ENCODE data around the gene ADAMTSL3. TPM values are rescaled to one million over a fixed set of nuclear protein-coding genes. Genes with fewer than 3 reads are reported as not detected.

Gene ADAMTSL3
- total RNA-seq, 1 experiment from 2014 or later, result 1.8 TPM

DNA sequence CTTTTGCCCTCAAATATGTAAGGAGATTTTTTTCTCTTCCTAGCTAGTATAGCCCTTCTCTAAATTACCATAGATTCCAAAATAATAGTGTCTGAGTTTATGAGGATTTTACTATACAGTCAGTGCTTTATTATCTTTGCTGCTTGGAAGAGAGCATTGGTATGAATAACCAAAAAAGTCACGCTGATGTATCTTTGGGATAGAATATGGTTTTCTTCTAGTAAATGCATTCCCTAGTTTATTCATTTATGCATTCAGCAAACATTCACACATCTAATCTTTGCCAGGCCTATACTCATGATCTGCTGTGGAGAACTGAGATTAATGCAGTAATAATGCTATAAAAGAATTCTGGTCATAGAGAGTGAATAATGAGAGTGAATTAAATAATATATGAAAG, 356.3 kb downstream of the ADAMTSL3 start:
- no peaks in the 10 kb centered on the region for H3K4me1 Mint-ChIP-seq
- H3K36me3 Mint-ChIP-seq, result no peaks in the 10 kb centered on the region
- ChIA-PET POLR2A (no interaction called here), CTCF (interaction anchor here (0.9 to 2.1 kb wide), 2 partner anchors 25 kb away, joined by 3 to 5 read pairs; no protein-coding TSS in a partner anchor)
- no peaks in the 10 kb centered on the region; the same call in 1 of the 2 replicates for H3K27me3 Mint-ChIP-seq (ENCODE audit: low read depth)
- no peak overlapping the region for H3K4me3 Mint-ChIP-seq
- H3K27ac Mint-ChIP-seq, result no peak overlapping the region
- ATAC-seq, result no peak
- TF ChIP-seq ZNF121 (CRISPR knock-in tag; IDR thresholded peaks at IDR 0.05) (no peak), ZNF219 (CRISPR knock-in tag; IDR thresholded peaks at IDR 0.05; ENCODE audit: borderline replicate concordance) (no peak), CBFB (CRISPR knock-in tag; IDR thresholded peaks at IDR 0.05; ENCODE audit: low read depth) (no peak), SP1 (CRISPR knock-in tag; conservative IDR thresholded peaks at IDR 0.05) (no peak), ZNF138 (CRISPR knock-in tag; conservative IDR thresholded peaks at IDR 0.05) (no peak), NFE2L1 (CRISPR knock-in tag; IDR thresholded peaks at IDR 0.05) (no peak), HMGA2 (CRISPR knock-in tag; IDR thresholded peaks at IDR 0.05) (no peak), SMAD4 (CRISPR knock-in tag; IDR thresholded peaks at IDR 0.05) (no peak), JUN (CRISPR knock-in tag; IDR thresholded peaks at IDR 0.05) (no peak), SOX15 (CRISPR knock-in tag; IDR thresholded peaks at IDR 0.05) (no peak), ZNF263 (CRISPR knock-in tag; IDR thresholded peaks at IDR 0.05; ENCODE audit: low read depth) (no peak), KAT7 (CRISPR knock-in tag; IDR thresholded peaks at IDR 0.05; ENCODE audit: borderline replicate concordance) (no peak), ZNF423 (CRISPR knock-in tag; IDR thresholded peaks at IDR 0.05) (no peak)
- TF ChIP-seq, protein P1, sequence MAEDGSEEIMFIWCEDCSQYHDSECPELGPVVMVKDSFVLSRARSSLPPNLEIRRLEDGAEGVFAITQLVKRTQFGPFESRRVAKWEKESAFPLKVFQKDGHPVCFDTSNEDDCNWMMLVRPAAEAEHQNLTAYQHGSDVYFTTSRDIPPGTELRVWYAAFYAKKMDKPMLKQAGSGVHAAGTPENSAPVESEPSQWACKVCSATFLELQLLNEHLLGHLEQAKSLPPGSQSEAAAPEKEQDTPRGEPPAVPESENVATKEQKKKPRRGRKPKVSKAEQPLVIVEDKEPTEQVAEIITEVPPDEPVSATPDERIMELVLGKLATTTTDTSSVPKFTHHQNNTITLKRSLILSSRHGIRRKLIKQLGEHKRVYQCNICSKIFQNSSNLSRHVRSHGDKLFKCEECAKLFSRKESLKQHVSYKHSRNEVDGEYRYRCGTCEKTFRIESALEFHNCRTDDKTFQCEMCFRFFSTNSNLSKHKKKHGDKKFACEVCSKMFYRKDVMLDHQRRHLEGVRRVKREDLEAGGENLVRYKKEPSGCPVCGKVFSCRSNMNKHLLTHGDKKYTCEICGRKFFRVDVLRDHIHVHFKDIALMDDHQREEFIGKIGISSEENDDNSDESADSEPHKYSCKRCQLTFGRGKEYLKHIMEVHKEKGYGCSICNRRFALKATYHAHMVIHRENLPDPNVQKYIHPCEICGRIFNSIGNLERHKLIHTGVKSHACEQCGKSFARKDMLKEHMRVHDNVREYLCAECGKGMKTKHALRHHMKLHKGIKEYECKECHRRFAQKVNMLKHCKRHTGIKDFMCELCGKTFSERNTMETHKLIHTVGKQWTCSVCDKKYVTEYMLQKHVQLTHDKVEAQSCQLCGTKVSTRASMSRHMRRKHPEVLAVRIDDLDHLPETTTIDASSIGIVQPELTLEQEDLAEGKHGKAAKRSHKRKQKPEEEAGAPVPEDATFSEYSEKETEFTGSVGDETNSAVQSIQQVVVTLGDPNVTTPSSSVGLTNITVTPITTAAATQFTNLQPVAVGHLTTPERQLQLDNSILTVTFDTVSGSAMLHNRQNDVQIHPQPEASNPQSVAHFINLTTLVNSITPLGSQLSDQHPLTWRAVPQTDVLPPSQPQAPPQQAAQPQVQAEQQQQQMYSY (CRISPR knock-in tag; IDR thresholded peaks at IDR 0.05), result no peak
- TF ChIP-seq, protein P2, sequence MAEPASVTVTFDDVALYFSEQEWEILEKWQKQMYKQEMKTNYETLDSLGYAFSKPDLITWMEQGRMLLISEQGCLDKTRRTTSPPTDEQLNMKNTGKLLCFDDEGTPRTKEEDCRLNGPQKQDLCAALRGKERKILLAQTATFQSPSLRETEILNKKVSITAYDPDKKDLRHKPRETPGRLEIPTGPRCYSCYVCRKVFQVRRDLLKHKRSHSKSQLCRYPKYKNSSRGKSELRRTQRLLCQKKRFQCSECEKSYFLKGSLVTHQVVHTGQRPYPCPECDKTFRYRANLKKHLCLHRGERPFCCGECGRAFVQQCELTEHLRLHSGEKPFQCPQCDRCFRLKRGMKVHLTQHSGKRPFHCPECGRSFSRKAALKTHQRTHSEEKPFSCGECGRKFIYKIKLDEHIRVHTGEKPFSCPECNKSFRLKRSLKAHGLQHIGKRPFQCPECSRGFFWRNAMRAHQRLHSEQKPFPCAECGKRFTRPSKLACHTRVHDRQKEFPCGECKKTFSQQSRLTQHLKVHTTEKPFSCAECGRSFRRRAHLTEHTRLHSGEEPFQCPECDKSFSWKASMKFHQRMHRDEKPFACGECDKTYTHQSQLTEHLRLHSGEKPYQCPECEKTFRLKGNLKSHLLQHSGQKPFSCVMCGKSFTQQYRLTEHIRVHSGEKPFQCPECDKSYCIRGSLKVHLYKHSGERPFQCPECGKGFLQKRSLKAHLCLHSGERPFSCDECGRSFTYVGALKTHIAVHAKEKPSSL (CRISPR knock-in tag; conservative IDR thresholded peaks at IDR 0.05), result no peak
- TF ChIP-seq, protein P3, sequence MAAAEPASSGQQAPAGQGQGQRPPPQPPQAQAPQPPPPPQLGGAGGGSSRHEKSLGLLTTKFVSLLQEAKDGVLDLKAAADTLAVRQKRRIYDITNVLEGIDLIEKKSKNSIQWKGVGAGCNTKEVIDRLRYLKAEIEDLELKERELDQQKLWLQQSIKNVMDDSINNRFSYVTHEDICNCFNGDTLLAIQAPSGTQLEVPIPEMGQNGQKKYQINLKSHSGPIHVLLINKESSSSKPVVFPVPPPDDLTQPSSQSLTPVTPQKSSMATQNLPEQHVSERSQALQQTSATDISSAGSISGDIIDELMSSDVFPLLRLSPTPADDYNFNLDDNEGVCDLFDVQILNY (CRISPR knock-in tag; IDR thresholded peaks at IDR 0.05), result no peak
- TF ChIP-seq, protein P4, sequence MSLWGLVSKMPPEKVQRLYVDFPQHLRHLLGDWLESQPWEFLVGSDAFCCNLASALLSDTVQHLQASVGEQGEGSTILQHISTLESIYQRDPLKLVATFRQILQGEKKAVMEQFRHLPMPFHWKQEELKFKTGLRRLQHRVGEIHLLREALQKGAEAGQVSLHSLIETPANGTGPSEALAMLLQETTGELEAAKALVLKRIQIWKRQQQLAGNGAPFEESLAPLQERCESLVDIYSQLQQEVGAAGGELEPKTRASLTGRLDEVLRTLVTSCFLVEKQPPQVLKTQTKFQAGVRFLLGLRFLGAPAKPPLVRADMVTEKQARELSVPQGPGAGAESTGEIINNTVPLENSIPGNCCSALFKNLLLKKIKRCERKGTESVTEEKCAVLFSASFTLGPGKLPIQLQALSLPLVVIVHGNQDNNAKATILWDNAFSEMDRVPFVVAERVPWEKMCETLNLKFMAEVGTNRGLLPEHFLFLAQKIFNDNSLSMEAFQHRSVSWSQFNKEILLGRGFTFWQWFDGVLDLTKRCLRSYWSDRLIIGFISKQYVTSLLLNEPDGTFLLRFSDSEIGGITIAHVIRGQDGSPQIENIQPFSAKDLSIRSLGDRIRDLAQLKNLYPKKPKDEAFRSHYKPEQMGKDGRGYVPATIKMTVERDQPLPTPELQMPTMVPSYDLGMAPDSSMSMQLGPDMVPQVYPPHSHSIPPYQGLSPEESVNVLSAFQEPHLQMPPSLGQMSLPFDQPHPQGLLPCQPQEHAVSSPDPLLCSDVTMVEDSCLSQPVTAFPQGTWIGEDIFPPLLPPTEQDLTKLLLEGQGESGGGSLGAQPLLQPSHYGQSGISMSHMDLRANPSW (CRISPR knock-in tag; conservative IDR thresholded peaks at IDR 0.05; ENCODE audit: low read depth), result no peak
- TF ChIP-seq, protein P5, sequence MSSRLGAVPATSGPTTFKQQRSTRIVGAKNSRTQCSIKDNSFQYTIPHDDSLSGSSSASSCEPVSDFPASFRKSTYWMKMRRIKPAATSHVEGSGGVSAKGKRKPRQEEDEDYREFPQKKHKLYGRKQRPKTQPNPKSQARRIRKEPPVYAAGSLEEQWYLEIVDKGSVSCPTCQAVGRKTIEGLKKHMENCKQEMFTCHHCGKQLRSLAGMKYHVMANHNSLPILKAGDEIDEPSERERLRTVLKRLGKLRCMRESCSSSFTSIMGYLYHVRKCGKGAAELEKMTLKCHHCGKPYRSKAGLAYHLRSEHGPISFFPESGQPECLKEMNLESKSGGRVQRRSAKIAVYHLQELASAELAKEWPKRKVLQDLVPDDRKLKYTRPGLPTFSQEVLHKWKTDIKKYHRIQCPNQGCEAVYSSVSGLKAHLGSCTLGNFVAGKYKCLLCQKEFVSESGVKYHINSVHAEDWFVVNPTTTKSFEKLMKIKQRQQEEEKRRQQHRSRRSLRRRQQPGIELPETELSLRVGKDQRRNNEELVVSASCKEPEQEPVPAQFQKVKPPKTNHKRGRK (CRISPR knock-in tag; IDR thresholded peaks at IDR 0.05; ENCODE audit: borderline replicate concordance), result no peak
- TF ChIP-seq, protein P6, sequence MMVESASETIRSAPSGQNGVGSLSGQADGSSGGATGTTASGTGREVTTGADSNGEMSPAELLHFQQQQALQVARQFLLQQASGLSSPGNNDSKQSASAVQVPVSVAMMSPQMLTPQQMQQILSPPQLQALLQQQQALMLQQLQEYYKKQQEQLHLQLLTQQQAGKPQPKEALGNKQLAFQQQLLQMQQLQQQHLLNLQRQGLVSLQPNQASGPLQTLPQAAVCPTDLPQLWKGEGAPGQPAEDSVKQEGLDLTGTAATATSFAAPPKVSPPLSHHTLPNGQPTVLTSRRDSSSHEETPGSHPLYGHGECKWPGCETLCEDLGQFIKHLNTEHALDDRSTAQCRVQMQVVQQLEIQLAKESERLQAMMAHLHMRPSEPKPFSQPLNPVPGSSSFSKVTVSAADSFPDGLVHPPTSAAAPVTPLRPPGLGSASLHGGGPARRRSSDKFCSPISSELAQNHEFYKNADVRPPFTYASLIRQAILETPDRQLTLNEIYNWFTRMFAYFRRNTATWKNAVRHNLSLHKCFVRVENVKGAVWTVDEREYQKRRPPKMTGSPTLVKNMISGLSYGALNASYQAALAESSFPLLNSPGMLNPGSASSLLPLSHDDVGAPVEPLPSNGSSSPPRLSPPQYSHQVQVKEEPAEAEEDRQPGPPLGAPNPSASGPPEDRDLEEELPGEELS (CRISPR knock-in tag; IDR thresholded peaks at IDR 0.05), result no peak
- TF ChIP-seq, protein P7, sequence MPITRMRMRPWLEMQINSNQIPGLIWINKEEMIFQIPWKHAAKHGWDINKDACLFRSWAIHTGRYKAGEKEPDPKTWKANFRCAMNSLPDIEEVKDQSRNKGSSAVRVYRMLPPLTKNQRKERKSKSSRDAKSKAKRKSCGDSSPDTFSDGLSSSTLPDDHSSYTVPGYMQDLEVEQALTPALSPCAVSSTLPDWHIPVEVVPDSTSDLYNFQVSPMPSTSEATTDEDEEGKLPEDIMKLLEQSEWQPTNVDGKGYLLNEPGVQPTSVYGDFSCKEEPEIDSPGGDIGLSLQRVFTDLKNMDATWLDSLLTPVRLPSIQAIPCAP (CRISPR knock-in tag; IDR thresholded peaks at IDR 0.05), result no peak
- DNase-seq (ENCODE audit: low spot score), result no peak
- H3K9me3 Mint-ChIP-seq, result peaks cover 13% of the 10 kb centered on the region
